GM21825 (cell line): ENCODE results near the gene LSM14A.

Experiments used
- ATAC-seq: cut with Tn5 transposase; IDR thresholded peaks from one replicate; pipeline ENCODE4 v1.9.1; 2021; ENCODE audit warnings: mild to moderate bottlenecking, moderate library complexity; ENCODE audit not compliant: unreplicated experiment

The LSM14A gene

DNA sequence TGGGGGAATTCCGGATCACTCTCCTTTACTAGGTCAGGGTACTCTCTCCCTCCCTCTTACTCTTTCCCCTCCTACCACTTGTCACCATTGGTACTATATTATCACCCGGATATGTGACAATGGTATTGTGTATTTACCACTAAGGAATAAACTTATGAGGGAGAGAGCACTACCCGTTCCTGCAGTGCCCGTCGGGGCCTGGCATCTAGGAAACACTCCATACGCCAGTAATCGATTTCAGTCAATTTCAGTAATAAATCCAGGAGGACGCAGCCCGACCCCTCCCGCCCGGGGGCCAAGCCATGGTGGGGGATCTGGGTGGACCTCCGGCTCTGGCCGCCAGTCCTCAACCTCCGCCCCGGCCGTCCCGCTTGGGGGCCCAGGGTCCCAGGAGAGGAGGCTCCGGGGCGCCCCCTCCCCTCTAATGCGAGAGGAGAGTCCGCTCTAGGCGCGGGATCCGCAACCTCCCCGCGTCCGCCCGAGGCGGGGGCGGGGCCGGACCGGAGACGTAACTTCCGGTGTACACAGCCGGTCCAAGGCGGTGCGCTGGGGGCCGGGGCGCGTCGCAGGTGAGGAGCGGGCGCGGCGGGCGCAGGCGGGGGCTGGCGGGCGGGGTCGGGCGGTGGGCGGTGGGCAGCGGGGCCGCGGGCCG lies 81.9 kb downstream of the LSM14A start, which contains the start of gene GARRE1:
GARRE1 (plus strand) TSS at position 509 of the 652 bp plus-strand sequence. CDS start 45,920 bp downstream, outside the sequence.
- peak; percentile 87 for ATAC-seq

DNA sequence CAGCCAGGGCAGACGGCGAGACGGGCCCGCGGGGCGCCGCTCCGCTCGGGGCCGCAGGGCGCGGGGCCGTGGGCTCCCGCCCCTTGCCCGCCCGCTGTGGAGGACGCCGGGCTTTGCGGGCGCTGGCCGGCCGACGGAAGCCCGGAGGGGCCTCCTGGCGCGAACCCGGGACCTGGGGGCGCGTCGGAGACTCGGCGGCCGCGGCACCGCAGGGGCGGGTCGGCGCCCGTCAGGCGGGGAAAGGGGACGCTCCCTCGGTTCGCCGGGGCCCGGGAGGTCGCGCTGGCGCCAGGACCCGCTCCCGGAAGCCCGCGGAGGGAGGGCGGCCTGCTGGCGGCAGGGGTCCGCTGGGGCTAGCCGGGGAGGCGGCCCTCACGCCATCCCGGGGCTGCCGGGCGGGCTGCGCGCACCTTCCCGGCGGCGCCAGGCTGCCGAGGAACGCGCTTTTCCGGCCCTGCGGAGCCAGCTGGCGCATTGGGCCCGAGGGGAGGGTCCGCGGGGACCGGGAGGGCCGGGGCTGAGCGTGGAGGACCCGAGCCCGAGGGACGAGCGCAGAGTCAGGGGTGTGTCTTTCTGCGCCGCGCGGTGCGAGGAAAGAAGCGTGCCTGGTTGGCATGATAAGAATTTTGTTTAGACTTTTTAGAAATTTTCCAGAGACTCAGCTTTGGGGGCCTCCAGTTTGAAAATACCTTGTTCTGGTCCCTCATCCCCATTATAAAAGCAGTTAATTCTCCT lies 82.6 kb downstream of the LSM14A start:
- ATAC-seq = peak; percentile 45

DNA sequence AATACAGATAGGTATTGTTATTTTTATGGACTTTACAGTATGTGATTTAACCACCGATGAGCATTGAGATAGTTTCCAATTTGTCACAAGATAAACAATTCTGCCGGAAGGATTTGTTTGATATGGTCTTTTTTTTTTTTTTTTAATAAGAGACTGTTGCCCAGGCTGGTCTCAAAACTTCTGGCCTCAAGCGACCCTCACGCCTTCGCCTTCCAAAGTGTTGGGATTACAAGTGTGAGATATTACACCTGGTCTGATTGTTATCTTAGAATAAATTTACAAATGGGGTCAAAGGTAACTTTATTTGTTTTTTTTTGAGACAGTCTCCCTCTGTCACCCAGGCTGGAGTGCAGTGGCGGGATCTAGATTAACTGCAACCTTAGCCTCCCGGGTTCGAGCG lies 83.2 kb downstream of the LSM14A start:
- no peak for ATAC-seq

DNA sequence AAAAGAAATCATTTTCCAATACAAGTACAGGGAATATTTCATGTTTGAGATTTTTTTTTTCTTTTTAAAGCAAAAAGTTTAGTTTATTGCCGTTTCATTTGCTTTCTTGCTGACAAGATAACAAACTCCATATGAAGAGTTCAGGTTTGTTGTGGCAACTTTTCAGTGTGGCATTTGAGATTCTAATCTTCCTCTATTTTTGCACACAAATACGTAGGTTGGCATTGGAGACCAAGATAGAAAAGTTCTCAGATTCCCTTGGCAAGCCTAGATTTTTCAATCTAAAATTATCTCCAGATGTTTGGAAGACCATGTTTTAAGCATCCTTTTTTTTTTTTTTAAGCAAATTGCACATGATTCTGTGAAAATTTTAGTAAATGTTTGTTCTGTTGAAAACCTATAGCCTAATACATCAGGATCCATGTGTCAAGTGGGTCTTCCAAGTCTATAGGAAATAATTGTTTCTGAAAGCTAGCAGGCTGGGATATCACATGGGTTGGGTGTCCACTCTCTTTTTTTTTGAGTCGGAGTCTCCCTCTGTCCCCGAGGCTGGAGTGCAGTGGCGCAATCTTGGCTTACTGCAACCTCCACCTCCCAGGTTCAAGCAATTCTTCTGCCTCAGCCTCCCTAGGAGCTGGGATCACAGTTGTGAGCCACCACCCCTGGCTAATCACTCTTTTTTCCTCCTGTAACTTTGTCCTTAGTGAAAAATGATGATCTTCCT lies 84.7 kb downstream of the LSM14A start:
- no peak for ATAC-seq

DNA sequence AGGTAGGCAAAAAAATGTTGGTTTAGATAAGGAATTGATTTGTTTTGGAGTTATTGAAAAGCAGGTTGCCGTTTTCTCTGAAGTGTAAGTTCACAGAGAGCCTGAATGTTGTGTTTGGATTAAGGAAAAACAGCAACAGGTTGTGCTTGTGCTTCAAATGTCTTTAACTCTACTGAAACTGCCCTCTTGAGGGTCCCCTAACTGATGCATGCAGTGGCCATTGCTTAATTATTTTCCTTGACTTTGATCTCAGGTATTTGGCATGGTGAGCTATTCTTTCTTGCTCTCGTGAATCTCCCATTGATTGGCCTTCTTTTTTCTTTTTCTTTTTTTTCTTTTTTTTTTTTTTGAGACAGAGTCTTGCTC lies 85.2 kb downstream of the LSM14A start:
- no peak for ATAC-seq

DNA sequence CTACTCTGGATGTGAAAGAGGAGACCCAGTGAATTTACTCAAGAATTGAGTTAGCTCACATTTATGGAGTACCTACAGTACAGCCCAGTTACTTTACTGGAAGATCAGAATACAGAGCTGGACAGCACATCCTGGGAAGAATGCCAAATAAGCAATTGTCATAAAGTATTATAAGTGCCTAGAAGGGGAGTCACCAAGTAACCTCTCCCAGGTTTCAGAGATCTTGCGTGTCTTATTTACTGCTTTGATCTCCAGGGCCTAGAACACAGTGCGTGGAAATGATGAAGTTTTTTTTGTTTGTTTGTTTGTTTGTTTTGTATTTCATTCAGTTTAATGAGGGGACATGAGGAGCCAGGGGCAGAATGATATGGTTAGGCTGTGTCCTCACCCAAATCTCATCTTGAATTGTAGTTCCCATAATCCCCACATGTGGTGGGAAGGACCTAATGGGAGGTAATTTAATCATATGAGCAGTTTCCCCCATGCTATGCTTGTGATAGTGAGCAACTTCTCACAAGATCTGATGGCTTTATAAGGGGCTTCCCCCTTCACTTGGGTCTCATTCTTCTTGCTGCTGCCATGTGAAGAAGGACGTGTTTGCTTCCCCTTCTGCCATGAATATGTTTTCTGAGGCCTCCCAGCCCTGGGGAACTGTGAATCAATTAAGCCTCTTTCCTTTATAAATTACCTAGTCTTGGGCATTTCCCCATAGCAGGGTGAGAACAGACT lies 87.2 kb downstream of the LSM14A start:
- ATAC-seq = no peak

DNA sequence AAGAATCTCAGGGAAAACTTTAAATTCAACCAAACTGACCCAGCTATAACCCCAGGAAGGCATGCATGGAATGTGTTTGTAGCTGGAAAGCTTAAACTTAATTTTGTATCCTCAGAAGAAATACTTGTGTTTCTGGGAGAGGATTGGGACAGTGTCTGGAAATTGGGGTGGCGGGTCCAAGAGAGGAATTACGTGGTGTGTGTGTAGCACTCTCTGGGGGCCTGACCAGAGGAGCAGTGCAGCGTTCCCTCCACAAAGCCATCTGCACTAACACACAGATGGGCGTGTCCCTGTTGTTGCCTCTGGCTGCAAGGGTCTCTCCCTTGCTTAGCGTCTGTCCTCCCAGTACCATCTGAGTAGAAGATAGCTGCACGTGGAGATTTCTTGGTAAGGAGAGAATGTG lies 88.5 kb downstream of the LSM14A start:
- ATAC-seq = no peak

DNA sequence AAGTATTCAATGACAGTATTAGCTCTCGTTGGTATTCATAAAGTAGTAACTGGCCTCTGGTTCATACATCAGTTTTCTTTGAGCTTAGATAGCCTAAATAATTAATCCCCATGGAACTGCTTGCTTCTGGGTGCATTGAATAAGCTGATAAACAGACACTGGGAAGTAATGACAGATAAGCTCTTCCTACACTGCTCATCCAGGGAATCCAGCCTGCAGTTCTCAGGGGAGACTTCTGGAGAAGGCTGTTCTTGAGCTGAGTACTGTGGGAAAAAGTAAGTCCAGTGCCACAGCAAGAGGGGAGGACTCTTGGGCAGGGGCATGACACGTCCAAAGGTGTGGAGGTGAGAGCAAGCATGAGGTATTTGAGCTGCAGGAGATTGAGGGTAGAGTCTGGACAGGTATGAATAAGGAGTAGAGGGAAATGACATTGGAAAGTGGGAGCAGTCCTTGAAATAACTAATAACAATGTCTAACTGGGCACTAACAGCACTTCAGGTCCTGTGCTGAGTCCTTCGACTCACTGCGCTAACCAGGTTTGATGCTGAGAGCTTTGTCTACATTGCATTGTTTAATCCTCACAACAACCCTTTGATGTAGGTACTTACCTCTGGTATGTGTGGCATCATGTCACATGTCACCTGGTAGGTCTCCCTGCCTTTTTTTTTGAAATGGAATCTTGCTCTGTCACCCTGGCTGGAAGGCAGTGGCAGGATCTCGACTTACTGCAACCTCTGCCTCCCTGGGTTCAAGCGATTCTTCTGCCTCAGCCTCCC lies 89.2 kb downstream of the LSM14A start:
- ATAC-seq = no peak

DNA sequence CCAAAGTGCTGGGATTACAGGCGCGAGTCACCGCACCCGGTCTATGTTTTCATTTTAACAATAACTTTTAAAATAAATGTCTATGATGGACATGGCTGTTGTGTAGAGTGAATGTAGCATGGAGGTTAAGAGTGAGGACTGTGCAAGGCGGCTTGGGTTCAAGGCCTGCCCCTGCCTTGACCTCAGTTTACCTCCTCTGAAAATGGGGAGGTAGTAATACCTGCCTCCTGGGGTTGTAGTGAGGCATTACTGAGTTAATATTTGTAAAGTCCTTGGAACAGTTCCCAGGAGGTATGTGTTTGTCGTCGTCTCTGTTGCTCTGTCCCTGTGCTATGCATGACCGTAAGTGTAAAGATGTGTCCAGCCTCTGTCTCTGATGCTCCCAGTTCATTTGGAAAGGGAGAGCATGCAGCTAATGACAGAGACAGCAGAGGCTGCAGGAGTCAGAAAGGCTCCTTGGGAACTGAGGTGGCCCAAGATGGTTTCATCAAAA lies 91.5 kb downstream of the LSM14A start:
- no peak for ATAC-seq

DNA sequence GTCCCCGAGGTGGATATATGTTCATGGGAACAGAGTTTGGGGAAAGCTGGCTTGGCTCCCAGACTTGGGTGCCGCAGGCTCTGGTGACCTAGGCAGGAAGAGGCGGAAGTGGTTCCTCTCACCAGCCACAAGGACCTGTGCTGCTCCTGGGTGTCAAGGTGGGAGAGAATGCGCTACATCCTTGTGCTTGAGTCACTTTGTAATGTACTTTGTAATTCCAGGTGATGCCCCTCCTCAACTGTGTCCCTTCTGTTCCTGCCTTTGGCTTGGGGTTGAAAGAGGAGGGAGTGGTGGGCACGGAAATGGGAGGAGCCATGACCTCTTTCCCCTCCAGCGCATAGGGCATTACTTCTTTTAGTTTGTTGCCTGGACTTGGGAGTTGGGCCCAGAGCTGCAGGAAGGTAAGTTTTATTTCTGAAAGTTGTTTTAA lies 92.9 kb downstream of the LSM14A start:
- no peak for ATAC-seq

DNA sequence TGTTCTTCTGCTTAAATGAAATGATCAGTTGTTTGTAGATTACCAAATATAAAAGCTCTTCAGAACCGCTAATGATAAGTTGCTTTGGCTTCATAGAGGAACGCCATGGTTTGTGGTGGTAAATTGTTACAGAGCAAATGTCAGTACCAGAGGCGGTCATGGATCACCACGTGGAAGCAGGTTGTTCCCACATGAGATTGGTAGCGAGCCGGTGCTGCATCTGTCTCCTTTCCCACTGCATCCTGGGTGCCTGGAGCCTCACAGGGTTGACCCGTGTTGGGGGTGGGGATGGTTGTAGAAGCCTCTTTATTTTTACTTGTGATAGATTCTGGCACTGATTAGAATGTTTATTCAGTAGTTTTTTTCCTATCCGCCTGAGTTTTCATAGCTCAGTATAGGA lies 96.8 kb downstream of the LSM14A start:
- no peak for ATAC-seq

DNA sequence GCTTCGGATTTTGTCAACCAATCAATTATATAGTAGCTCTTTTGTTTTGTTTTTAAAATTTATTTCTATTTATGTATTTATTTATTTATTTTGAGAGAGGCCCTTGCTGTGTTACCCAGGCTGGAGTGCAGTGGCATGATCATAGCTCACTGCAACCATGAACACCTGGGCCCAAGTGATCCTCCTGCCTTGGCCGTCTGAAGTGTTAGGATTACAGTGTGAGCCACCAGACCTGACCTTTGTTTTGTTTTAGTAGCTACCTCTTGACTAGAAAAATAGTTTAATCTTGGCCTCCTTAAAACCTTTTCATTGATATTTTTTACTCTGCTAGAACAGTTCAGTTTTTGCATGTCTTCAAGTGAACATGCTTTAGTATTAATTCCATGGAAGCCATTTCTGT lies 97.2 kb downstream of the LSM14A start:
- ATAC-seq = peak; percentile 12

DNA sequence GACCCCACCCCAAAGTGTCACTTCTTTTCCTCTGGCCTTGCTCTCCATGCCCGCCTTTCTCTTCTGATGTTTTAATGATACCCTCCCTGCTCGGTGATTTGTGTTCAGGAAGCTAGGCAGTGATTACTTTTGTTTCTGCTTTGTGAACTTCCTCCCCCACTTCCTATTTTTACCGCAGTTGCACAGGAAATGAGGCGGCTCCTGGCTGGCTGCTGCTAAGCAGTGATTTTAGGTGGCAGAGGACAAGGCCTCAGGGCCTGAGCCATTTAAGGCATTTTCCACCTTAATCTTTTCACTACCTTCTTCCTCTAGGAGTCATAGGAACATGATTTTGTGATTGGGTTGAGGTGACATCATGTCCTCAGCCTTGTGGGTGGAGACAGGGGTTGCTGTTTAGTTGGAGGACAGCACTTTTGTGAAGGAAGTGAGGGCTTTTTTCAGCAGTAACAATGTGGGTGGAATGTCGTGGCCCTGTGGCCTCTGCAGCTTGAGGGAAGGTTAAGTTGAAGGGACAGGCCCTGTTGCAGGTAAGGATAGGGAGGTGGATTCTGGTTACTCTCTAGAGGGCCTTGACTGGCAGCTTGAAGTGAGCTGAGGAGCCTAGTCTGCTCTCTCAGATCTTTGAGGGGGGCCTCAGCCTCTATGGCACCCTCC lies 97.8 kb downstream of the LSM14A start:
- ATAC-seq = peak; percentile 71

DNA sequence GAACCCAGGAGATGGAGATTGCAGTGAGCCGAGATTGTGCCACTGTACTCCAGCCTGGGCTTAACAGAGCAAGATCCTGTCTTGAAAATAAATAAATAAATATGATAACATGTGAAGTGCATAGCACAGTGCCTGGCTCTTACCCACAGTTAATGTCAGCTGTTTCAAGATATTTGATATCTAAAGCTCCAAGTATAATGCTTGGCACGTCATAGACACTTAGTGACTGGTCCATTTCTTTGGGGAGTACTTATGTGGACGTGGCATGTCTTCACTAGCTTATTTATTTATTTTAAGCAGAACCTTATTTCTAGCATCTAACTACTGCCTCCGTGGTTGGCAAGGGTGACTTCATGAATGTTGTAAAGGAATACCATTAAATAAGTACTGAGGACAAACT lies 100.8 kb downstream of the LSM14A start:
- ATAC-seq = no peak

DNA sequence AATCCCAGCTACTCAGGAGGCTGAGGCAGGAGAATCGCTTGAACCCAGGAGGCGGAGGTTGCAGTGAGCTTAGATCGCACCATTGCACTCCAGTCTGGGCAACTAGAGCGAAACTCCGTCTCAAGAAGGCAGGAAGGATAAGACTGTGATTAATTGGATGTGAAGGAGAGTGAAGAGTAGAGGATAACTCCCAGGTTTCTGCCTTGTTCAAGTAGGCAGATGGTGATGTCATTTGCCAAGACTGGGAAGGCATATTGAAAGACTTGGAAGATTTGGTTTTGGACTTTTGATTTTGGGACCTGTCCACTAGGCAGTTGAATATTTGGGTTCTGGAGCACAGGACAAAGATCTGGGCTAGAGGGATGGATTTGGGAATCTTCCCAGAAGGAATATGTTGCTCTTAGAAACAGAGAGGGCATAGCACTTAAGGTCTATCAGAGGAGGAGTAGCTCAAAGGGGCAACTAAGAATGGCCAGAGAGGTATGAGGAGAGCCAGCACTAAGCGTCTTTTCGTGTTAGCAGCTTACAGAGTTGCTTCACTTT lies 102.1 kb downstream of the LSM14A start:
- no peak for ATAC-seq

DNA sequence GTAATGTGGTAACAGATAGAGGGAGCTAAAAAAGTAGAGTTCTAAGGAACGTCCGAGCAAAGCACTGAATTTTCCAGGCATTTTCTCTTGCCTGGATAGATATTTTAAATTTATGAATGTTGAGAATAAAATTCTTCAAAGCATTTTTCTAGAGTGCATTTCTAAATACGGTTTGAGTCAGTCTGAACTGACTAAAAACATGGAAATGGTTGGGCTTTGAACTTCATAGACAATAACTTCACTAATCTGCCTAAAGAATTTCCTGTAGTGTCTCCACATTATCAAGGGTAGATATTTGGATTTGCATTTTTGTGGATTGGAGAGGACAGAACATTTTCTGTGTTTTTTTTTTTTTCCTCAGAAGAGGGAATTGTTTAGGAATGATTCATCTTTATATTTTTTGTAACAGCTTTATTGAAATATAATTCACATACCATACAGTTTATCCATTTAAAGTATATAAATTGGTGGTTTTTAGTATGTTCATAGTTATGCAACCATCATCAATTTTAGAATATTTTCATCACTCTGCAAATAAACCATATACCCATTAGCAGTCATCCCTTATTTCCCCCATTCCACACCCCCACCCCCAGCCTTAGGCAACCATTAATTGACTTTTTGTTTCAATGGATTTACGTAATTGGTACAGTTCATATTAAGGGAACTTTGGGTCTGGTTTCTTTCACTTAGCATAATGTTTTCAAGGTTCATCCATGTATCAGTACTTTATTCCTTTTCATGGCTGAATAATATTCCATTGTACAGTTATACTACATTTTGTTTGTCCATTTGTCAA lies 102.7 kb downstream of the LSM14A start:
- no peak for ATAC-seq

DNA sequence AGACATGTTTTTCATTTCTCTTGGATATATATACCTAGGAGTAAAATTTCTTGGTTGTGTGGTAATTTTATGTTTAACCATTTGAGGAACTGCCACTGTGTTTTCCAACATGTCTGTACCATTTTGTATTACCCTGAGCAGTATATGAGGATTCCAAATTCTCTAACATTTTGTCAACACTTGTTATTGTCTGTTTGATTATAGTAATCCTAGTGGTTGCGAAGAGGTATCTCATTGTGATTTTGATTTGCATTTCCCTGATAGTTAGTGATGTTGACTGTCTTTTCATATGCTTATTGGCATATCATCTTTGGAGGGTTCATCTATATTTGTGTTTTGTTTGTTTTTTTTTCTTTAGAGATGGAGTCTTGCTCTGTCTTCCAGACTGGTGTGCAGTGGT lies 103.4 kb downstream of the LSM14A start:
- no peak for ATAC-seq

DNA sequence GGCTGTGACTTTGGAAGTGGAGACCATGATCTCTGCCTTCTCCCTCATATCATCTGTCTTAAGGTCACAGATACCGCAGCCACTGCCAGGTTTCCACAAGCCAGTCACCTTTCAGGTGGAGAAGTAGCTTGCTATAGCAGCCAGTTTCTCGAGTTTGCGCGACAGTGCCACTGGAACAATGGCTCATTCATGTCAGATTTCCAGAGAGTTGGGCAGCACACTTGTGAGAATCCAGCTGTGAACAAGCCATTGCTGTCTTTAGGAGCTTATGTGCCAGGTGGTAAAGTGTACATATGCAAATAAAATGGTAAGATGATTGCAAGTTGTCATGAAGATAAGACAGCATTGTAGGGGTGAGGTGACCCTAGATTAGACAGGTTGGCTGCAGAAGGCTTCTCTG lies 104.3 kb downstream of the LSM14A start:
- ATAC-seq = no peak

DNA sequence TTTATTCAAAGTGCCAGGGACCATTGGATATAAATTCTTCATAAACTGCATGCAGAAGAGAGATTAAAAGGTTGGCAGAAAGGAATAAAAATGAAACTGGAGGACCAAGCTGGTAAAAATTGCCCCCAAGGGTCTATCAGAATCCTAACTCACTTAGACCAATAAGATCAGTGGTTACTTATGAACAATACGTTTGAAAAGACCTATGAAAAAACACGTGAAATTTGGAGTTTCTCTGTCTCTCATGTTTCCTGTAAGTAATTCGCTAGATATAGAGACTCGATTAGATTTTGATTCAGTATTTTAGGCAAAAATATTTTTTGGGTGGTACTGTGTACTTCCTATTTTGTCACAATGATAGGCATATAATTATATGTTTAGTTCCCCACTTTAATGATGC lies 104.9 kb downstream of the LSM14A start:
- ATAC-seq = no peak
